Measurements from ENCODE around the gene SYNJ2. TPM values are rescaled to one million over a fixed set of nuclear protein-coding genes. Genes with fewer than 3 reads are reported as not detected.

SYNJ2 gene
- total RNA-seq, 1 experiment from 2014 or later = 45.0 TPM

- intact Hi-C loops (cut with micrococcal nuclease; ENCODE audit: unreplicated experiment) = no loop called here
- H3K27ac Mint-ChIP-seq (ENCODE audit: unreplicated experiment) = no peak overlapping the region
- H3K4me3 Mint-ChIP-seq (ENCODE audit: unreplicated experiment) = no peak overlapping the region
- H3K4me1 ChIP-seq = peaks cover 34% of the 10 kb centered on the region
- no peak for TF ChIP-seq CTCF (IDR thresholded peaks at IDR 0.05; ENCODE audit: insufficient read depth in 1 of 2, low read depth in 1 of 2, low read length in 1 of 2, severe bottlenecking in 1 of 2, unreplicated experiment in 1 of 2)
- no peak overlapping the region for H3K4me3 ChIP-seq (ENCODE audit: low read depth, low read length)
- no peaks in the 10 kb centered on the region; the same call in none of the 2 replicates for H3K36me3 ChIP-seq (ENCODE audit: control insufficient read depth, insufficient read depth, low read length)
- CTCF ChIA-PET = no interaction called here
- peaks cover 72% of the 10 kb centered on the region for H3K4me1 Mint-ChIP-seq (ENCODE audit: low read depth, unreplicated experiment)
- peaks cover 47% of the 10 kb centered on the region for H3K36me3 Mint-ChIP-seq (ENCODE audit: insufficient read depth, unreplicated experiment)
- peaks cover 10% of the 10 kb centered on the region for H3K9me3 Mint-ChIP-seq (ENCODE audit: unreplicated experiment)
- no peaks in the 10 kb centered on the region for H3K27me3 Mint-ChIP-seq (ENCODE audit: insufficient read depth, unreplicated experiment)
- H3K9me3 ChIP-seq = no peaks in the 10 kb centered on the region
- no peaks in the 10 kb centered on the region for H3K27me3 ChIP-seq (replicated peaks; ENCODE audit: control insufficient read depth, insufficient read depth, low read length)
- BruUV-seq (replicated peaks) = no TSS peak
- POLR2A ChIA-PET = no interaction called here
- DNase-seq = no peak
These were observed 16.4 kb downstream of the SYNJ2 start for GRCh38 chr6:157997893-157998608.

GRCh38 chr6:157998707-157999167 is 17.1 kb downstream of the SYNJ2 start:
- Mint-ChIP-seq H3K9me3 (ENCODE audit: unreplicated experiment) (peaks cover 10% of the 10 kb centered on the region), H3K4me1 (ENCODE audit: low read depth, unreplicated experiment) (peaks cover 67% of the 10 kb centered on the region), H3K4me3 (ENCODE audit: unreplicated experiment) (no peak overlapping the region), H3K27me3 (ENCODE audit: insufficient read depth, unreplicated experiment) (no peaks in the 10 kb centered on the region), H3K36me3 (ENCODE audit: insufficient read depth, unreplicated experiment) (peaks cover 40% of the 10 kb centered on the region), H3K27ac (ENCODE audit: unreplicated experiment) (peak overlapping the region; percentile 46)
- no peaks in the 10 kb centered on the region; the same call in none of the 2 replicates for H3K36me3 ChIP-seq (ENCODE audit: control insufficient read depth, insufficient read depth, low read length)
- H3K9me3 ChIP-seq = no peaks in the 10 kb centered on the region
- DNase-seq = no peak
- H3K4me3 ChIP-seq (ENCODE audit: low read depth, low read length) = no peak overlapping the region
- TF ChIP-seq CTCF (IDR thresholded peaks at IDR 0.05; ENCODE audit: insufficient read depth in 1 of 2, low read depth in 1 of 2, low read length in 1 of 2, severe bottlenecking in 1 of 2, unreplicated experiment in 1 of 2) = no peak
- no peaks in the 10 kb centered on the region for H3K27me3 ChIP-seq (replicated peaks; ENCODE audit: control insufficient read depth, insufficient read depth, low read length)
- BruUV-seq (replicated peaks) = no TSS peak
- ChIA-PET CTCF (no interaction called here), POLR2A (interaction anchor here (0.6 kb wide), 1 partner anchor 319 kb away, joined by 3 read pairs; no protein-coding TSS in a partner anchor)
- intact Hi-C loops (cut with micrococcal nuclease; ENCODE audit: unreplicated experiment) = no loop called here
- peaks cover 36% of the 10 kb centered on the region for H3K4me1 ChIP-seq

- no TSS peak for BruUV-seq (replicated peaks)
- H3K36me3 Mint-ChIP-seq (ENCODE audit: insufficient read depth, unreplicated experiment) = peaks cover 33% of the 10 kb centered on the region
- peaks cover 36% of the 10 kb centered on the region for H3K4me1 ChIP-seq
- no peak overlapping the region for H3K4me3 ChIP-seq (ENCODE audit: low read depth, low read length)
- H3K27me3 Mint-ChIP-seq (ENCODE audit: insufficient read depth, unreplicated experiment) = no peaks in the 10 kb centered on the region
- H3K27me3 ChIP-seq (replicated peaks; ENCODE audit: control insufficient read depth, insufficient read depth, low read length) = no peaks in the 10 kb centered on the region
- H3K4me3 Mint-ChIP-seq (ENCODE audit: unreplicated experiment) = no peak overlapping the region
- intact Hi-C loops (cut with micrococcal nuclease; ENCODE audit: unreplicated experiment) = no loop called here
- no peak for DNase-seq
- H3K27ac Mint-ChIP-seq (ENCODE audit: unreplicated experiment) = peak overlapping the region; percentile 46
- ChIA-PET CTCF (no interaction called here), POLR2A (interaction anchor here (0.6 kb wide), 1 partner anchor 320 kb away, joined by 3 read pairs; no protein-coding TSS in a partner anchor)
- H3K9me3 Mint-ChIP-seq (ENCODE audit: unreplicated experiment) = peaks cover 10% of the 10 kb centered on the region
- no peaks in the 10 kb centered on the region; the same call in none of the 2 replicates for H3K36me3 ChIP-seq (ENCODE audit: control insufficient read depth, insufficient read depth, low read length)
- TF ChIP-seq CTCF (IDR thresholded peaks at IDR 0.05; ENCODE audit: insufficient read depth in 1 of 2, low read depth in 1 of 2, low read length in 1 of 2, severe bottlenecking in 1 of 2, unreplicated experiment in 1 of 2) = no peak
- peaks cover 67% of the 10 kb centered on the region for H3K4me1 Mint-ChIP-seq (ENCODE audit: low read depth, unreplicated experiment)
- H3K9me3 ChIP-seq = no peaks in the 10 kb centered on the region
These were observed 17.7 kb downstream of the SYNJ2 start for GRCh38 chr6:157999168-158000051.
